IMR-90 (cell line): ENCODE data around the gene TECPR2. TPM values are rescaled to one million over a fixed set of nuclear protein-coding genes. Genes with fewer than 3 reads are reported as not detected.
A peak's percentile ranks its signal among the peaks of the same experiment; 100 is the strongest.

ENCODE experiments used
- ATAC-seq: fragments of 200-7000 bp; cut with Tn5 transposase; 2 replicates; pipeline ENCODE4 v1.9.1; 2020; ENCODE audit warnings: low read depth, mild to moderate bottlenecking, moderate library complexity
- BruUV-seq: library from RNA; stranded (reverse); fragments of 400-500 nt; replicated peaks from 2 replicates; lab custom pipeline; 2021; lab: Mats Ljungman, UMichigan
- CTCF ChIA-PET: fragments of 300-600 bp; formaldehyde crosslinking; extraction: SDS; loops from one replicate; lab custom pipeline; 2021; ENCODE audit warnings: antibody characterized with exemption; lab: Yijun Ruan, JAX
- POLR2A ChIA-PET: fragments of 300-600 bp; sonication (Branson Sonifier 250); formaldehyde crosslinking; loops from one replicate; lab custom pipeline; 2022; ENCODE audit warnings: antibody characterized with exemption; ENCODE audit not compliant: unreplicated experiment; lab: Charles Lee
- DNase-seq: peaks from one replicate; pipeline ENCODE4 v3.0.0; 2013
- H2AFZ ChIP-seq: replicated peaks from 2 replicates; pipeline ENCODE3; 2013; ENCODE audit warnings: low read length, mild to moderate bottlenecking; ENCODE audit not compliant: poor library complexity
- H2AK5ac ChIP-seq: 2 replicates; pipeline ENCODE4 v1.6.1; 2013; ENCODE audit warnings: low read depth, low read length, inconsistent platforms
- H2AK9ac ChIP-seq: replicated peaks from 2 replicates; pipeline ENCODE3; 2013; ENCODE audit warnings: mild to moderate bottlenecking, low read depth, low read length, moderate library complexity; ENCODE audit not compliant: poor library complexity
- H2BK120ac ChIP-seq: 2 replicates; pipeline ENCODE4 v1.6.1; 2013; ENCODE audit warnings: low read depth, low read length, inconsistent platforms
- H2BK15ac ChIP-seq: 3 replicates; pipeline ENCODE4 v1.6.1; 2013; ENCODE audit warnings: low read depth, low read length, inconsistent platforms
- H2BK20ac ChIP-seq: 2 replicates; pipeline ENCODE4 v1.6.1; 2013; ENCODE audit warnings: low read depth, mild to moderate bottlenecking, inconsistent platforms, low read length, moderate library complexity
- H2BK5ac ChIP-seq: 2 replicates; pipeline ENCODE4 v1.6.1; 2013; ENCODE audit warnings: mild to moderate bottlenecking, low read depth, low read length, inconsistent platforms; ENCODE audit not compliant: poor library complexity, severe bottlenecking
- H3K14ac ChIP-seq: replicated peaks from 2 replicates; pipeline ENCODE4 v1.6.1; 2013; ENCODE audit warnings: low read depth, low read length, inconsistent platforms
- H3K18ac ChIP-seq: 2 replicates; pipeline ENCODE4 v1.6.1; 2013; ENCODE audit warnings: low read depth, low read length, control low read depth
- H3K23ac ChIP-seq: 2 replicates; pipeline ENCODE4 v1.6.1; 2013; ENCODE audit warnings: low read depth, low read length, inconsistent platforms
- H3K27ac ChIP-seq: 2 replicates; pipeline ENCODE4 v1.5.1; 2013; ENCODE audit warnings: mild to moderate bottlenecking, control low read depth, low read length; ENCODE audit not compliant: insufficient read depth
- H3K27me3 ChIP-seq: 2 replicates; pipeline ENCODE4 v1.6.1; 2013; ENCODE audit warnings: low read length; ENCODE audit not compliant: control insufficient read depth, insufficient read depth
- H3K36me3 ChIP-seq: 2 replicates; pipeline ENCODE4 v1.6.1; 2013; ENCODE audit warnings: low read length, mixed read lengths; ENCODE audit not compliant: control insufficient read depth, insufficient read depth
- H3K4ac ChIP-seq: 2 replicates; pipeline ENCODE4 v1.6.1; 2013; ENCODE audit warnings: low read depth, low read length, inconsistent platforms
- H3K4me1 ChIP-seq: 2 replicates; pipeline ENCODE4 v1.6.1; 2013; ENCODE audit warnings: low read length, mixed read lengths; ENCODE audit not compliant: control insufficient read depth, insufficient read depth
- H3K4me2 ChIP-seq: 2 replicates; pipeline ENCODE4 v1.6.1; 2013; ENCODE audit warnings: low read depth, mild to moderate bottlenecking, control low read depth, low read length, moderate library complexity
- H3K4me3 ChIP-seq: 2 replicates; pipeline ENCODE4 v1.5.1; 2013; ENCODE audit warnings: low read depth, mild to moderate bottlenecking, control low read depth, low read length, moderate library complexity; ENCODE audit not compliant: insufficient read depth
- H3K56ac ChIP-seq: 2 replicates; pipeline ENCODE4 v1.6.1; 2013; ENCODE audit warnings: low read length, inconsistent platforms; ENCODE audit not compliant: insufficient read depth; ENCODE audit errors: extremely low read depth
- H3K79me1 ChIP-seq, 2 experiments: 2 replicates each; pipeline ENCODE4 v1.6.1; 2013; ENCODE audit warnings: low read length in 2 of 2, inconsistent platforms in 1 of 2, low read depth in 1 of 2
- H3K9ac ChIP-seq: 2 replicates; pipeline ENCODE4 v1.6.1; 2013; ENCODE audit warnings: low read depth, low read length, control low read depth
- H3K9me1 ChIP-seq: 2 replicates; pipeline ENCODE4 v1.6.1; 2013; ENCODE audit warnings: low read length, inconsistent platforms; ENCODE audit not compliant: insufficient read depth
- H3K9me3 ChIP-seq: 2 replicates; pipeline ENCODE4 v1.6.1; 2013; ENCODE audit warnings: low read length; ENCODE audit not compliant: control insufficient read depth, insufficient read depth
- H4K20me1 ChIP-seq: 2 replicates; pipeline ENCODE4 v1.6.1; 2013; ENCODE audit warnings: low read length, inconsistent platforms; ENCODE audit not compliant: insufficient read depth
- H4K5ac ChIP-seq: 2 replicates; pipeline ENCODE4 v1.6.1; 2013; ENCODE audit warnings: mild to moderate bottlenecking, low read depth, low read length, control low read depth
- H4K8ac ChIP-seq, 2 experiments: 2 replicates each; pipeline ENCODE4 v1.6.1; 2013; ENCODE audit warnings: low read depth in 2 of 2, low read length in 2 of 2, control low read depth in 1 of 2, inconsistent platforms in 1 of 2
- H4K91ac ChIP-seq: 2 replicates; pipeline ENCODE4 v1.6.1; 2013; ENCODE audit warnings: low read depth, low read length, inconsistent platforms; ENCODE audit not compliant: insufficient read depth
- BHLHE40 ChIP-seq: fragments of 150-350 bp; IDR thresholded peaks from 2 replicates; pipeline ENCODE4 v1.6.1; 2016; ENCODE audit warnings: mild to moderate bottlenecking, low read depth, low read length
- CEBPB ChIP-seq: IDR thresholded peaks from 2 replicates; pipeline ENCODE4 v1.6.1; 2012; ENCODE audit warnings: low read depth, low read length, improper control_type of control experiment
- CHD1 ChIP-seq: IDR thresholded peaks from 2 replicates; pipeline ENCODE4 v1.6.1; 2012; ENCODE audit warnings: low read depth, low read length, improper control_type of control experiment
- CTCF ChIP-seq: conservative IDR thresholded peaks from 2 replicates; pipeline ENCODE4 v1.5.1; 2012; ENCODE audit warnings: mild to moderate bottlenecking, low read depth, low read length, improper control_type of control experiment
- ELK1 ChIP-seq: fragments of 150-350 bp; IDR thresholded peaks from 2 replicates; pipeline ENCODE4 v1.6.1; 2016; ENCODE audit warnings: low read depth, mild to moderate bottlenecking, low read length, moderate library complexity, borderline replicate concordance
- FOS ChIP-seq: fragments of 150-350 bp; IDR thresholded peaks from 2 replicates; pipeline ENCODE4 v1.6.1; 2016; ENCODE audit warnings: low read depth, low read length
- MAFK ChIP-seq: IDR thresholded peaks from 2 replicates; pipeline ENCODE4 v1.6.1; 2012; ENCODE audit warnings: low read depth, low read length, improper control_type of control experiment
- MAZ ChIP-seq: IDR thresholded peaks from 2 replicates; pipeline ENCODE4 v1.6.1; 2012; ENCODE audit warnings: low read depth, mild to moderate bottlenecking, low read length, improper control_type of control experiment, moderate library complexity, borderline replicate concordance
- MXI1 ChIP-seq: IDR thresholded peaks from 2 replicates; pipeline ENCODE4 v1.6.1; 2012; ENCODE audit warnings: low read depth, mild to moderate bottlenecking, low read length, moderate library complexity, borderline replicate concordance
- NFE2L2 ChIP-seq: fragments of 150-350 bp; IDR thresholded peaks from 2 replicates; pipeline ENCODE4 v1.6.1; 2016; ENCODE audit warnings: low read depth, mild to moderate bottlenecking, low read length
- POLR2A ChIP-seq: IDR thresholded peaks from 2 replicates; pipeline ENCODE4 v1.6.1; 2012; ENCODE audit warnings: mild to moderate bottlenecking, low read depth, low read length
- RAD21 ChIP-seq: IDR thresholded peaks from 2 replicates; pipeline ENCODE4 v1.6.1; 2012; ENCODE audit warnings: low read length, improper control_type of control experiment
- RCOR1 ChIP-seq: IDR thresholded peaks from 2 replicates; pipeline ENCODE4 v1.6.1; 2012; ENCODE audit warnings: mild to moderate bottlenecking, low read length, improper control_type of control experiment; ENCODE audit not compliant: insufficient replicate concordance
- RFX5 ChIP-seq: IDR thresholded peaks from 2 replicates; pipeline ENCODE4 v1.8.0; 2012; ENCODE audit warnings: low read depth, mild to moderate bottlenecking, low read length, moderate library complexity
- SMC3 ChIP-seq: fragments of 150-350 bp; IDR thresholded peaks from 2 replicates; pipeline ENCODE4 v1.6.1; 2016; ENCODE audit warnings: low read depth, mild to moderate bottlenecking, antibody characterized with exemption, low read length, moderate library complexity
- USF2 ChIP-seq: fragments of 150-350 bp; IDR thresholded peaks from 2 replicates; pipeline ENCODE4 v1.6.1; 2017; ENCODE audit warnings: mild to moderate bottlenecking, antibody characterized with exemption, low read length, low read depth
- WGBS, 2 experiments: methylation state at CpG; one replicate each; pipeline versions ENCODE4 v1.1.5 to v1.1.7; 2013; ENCODE audit warnings: missing lambda C conversion rate in 2 of 2; ENCODE audit not compliant: insufficient read length in 1 of 2; ENCODE audit errors: extremely low coverage in 2 of 2; 5-methylcytosine and 5-hydroxymethylcytosine counted together
- dilution Hi-C: fragments of 300-500 bp; cut with HindIII; formaldehyde crosslinking; loops from one replicate; pipeline ENCODE4 v1.14.3; 2018; ENCODE audit warnings: low sequenced_read_pairs; ENCODE audit not compliant: unreplicated experiment
- in situ Hi-C: fragments of 300-500 bp; cut with MboI; formaldehyde crosslinking; loops from 3 replicates; pipeline ENCODE4 v1.14.3; 2019; ENCODE audit warnings: low sequenced_read_pairs, inconsistent platforms, mixed read lengths
- intact Hi-C: fragments of 100-400 bp; cut with micrococcal nuclease; formaldehyde crosslinking; loops from 2 replicates; pipeline ENCODE4 v1.10.0; 2022
- polyA plus RNA-seq, 3 experiments: library from polyadenylated mRNA; depleted of rRNA; stranded (reverse); fragments of >200 nt; gene quantifications; 2 replicates each; pipeline ENCODE4 v1.2.3, GENCODE V29; 2012; ENCODE audit warnings: low replicate concordance in 1 of 3
- total RNA-seq: library from RNA; depleted of rRNA; stranded (reverse); fragments of >200 nt; gene quantifications from 2 replicates; pipeline ENCODE4 v1.2.3, GENCODE V29; 2012

Gene TECPR2
- total and polyA plus RNA-seq, 2 of the 4 experiments (the other 2 are of a cell fraction) = 9.5 to 11.7 TPM

GRCh38 chr14:102418853-102419240 is 56.1 kb downstream of the TECPR2 start:
- H2BK15ac ChIP-seq = no peak overlapping the region
- no peak overlapping the region for H3K18ac ChIP-seq
- H4K5ac ChIP-seq = no peak overlapping the region
- no peak overlapping the region for H3K27ac ChIP-seq
- dilution Hi-C loops (no loop called here), in situ Hi-C loops (no loop called here), intact Hi-C loops (no loop called here)
- H3K4me1 ChIP-seq = no peaks in the 10 kb centered on the region
- no peak overlapping the region for H3K4ac ChIP-seq
- no peak overlapping the region for H4K91ac ChIP-seq
- no peak overlapping the region for H2AFZ ChIP-seq
- H2BK5ac ChIP-seq = no peak overlapping the region
- WGBS, 2 experiments = 98% methylated on average over 7 of the region's 14 CpGs; no CpG with 5 or more reads in 1 of the 2 experiments
- H3K79me1 ChIP-seq = peaks cover 0 to 8% of the 10 kb centered on the region in 2 experiments; a peak in 2 of 4 replicates
- H2BK20ac ChIP-seq = no peak overlapping the region
- H3K9me3 ChIP-seq = no peaks in the 10 kb centered on the region
- peaks cover 23% of the 10 kb centered on the region for H3K36me3 ChIP-seq
- TF ChIP-seq CHD1 (no peak), BHLHE40 (no peak), MXI1 (no peak), USF2 (no peak), SMC3 (no peak), FOS (no peak), MAZ (no peak), CTCF (no peak), RAD21 (no peak), RFX5 (no peak), NFE2L2 (no peak), MAFK (no peak), ELK1 (no peak), CEBPB (no peak), POLR2A (no peak), RCOR1 (no peak)
- H3K56ac ChIP-seq = no peak overlapping the region
- no peak overlapping the region for H2AK5ac ChIP-seq
- no peak overlapping the region for H3K4me2 ChIP-seq
- no peaks in the 10 kb centered on the region for H4K20me1 ChIP-seq
- H3K9me1 ChIP-seq = peaks cover 10% of the 10 kb centered on the region
- no peaks in the 10 kb centered on the region for H3K27me3 ChIP-seq
- DNase-seq (no peak), ATAC-seq (no peak)
- no peak overlapping the region for H3K9ac ChIP-seq
- H2BK120ac ChIP-seq = no peak overlapping the region
- H2AK9ac ChIP-seq = peak overlapping the region; percentile 62
- H3K23ac ChIP-seq = no peak overlapping the region
- ChIA-PET CTCF (interaction anchor here (1.1 kb wide), 1 partner anchor 20 kb away, joined by 3 read pairs; no protein-coding TSS in a partner anchor), POLR2A (no interaction called here)
- no peak overlapping the region for H3K14ac ChIP-seq
- no TSS peak for BruUV-seq
- H3K4me3 ChIP-seq = no peak overlapping the region
- H4K8ac ChIP-seq = no peak overlapping the region
